Endothelial cell of hepatic sinusoid (primary cell): ENCODE results near the gene TNPO3.
"Not testable (repeated sequence)": the region's sequence is repeated elsewhere in the genome, so short reads cannot be mapped to it uniquely, and the experiment has no call there.

Experiments
- in situ Hi-C: cut with HindIII; loops from 2 replicates; pipeline ENCODE4 v1.10.0; 2017; ENCODE audit warnings: low sequenced_read_pairs

Gene TNPO3

GRCh38 chr7:129072479-129073011, 17.6 kb upstream of the TNPO3 start:
- in situ Hi-C loops: no loop called here

- in situ Hi-C loops: no loop called here
Observed at GRCh38 chr7:129069021-129069420, 14.1 kb upstream of the TNPO3 start.

- in situ Hi-C loops: no loop called here
Observed at GRCh38 chr7:129067943-129068548, 13.1 kb upstream of the TNPO3 start.

- in situ Hi-C loops: not testable (repeated sequence)
Observed at GRCh38 chr7:129067132-129067561, 12.2 kb upstream of the TNPO3 start.

- in situ Hi-C loops: no loop called here
Observed at GRCh38 chr7:129066290-129067131, 11.6 kb upstream of the TNPO3 start.

- in situ Hi-C loops: no loop called here
Observed at GRCh38 chr7:129055861-129056464, 1.1 kb upstream of the TNPO3 start.

- in situ Hi-C loops: no loop called here
Observed at GRCh38 chr7:129055294-129055816, 444 bp upstream of the TNPO3 start.

GRCh38 chr7:129053938-129054437, 923 bp downstream of the TNPO3 start:
- in situ Hi-C loops: no loop called here

- in situ Hi-C loops: no loop called here
Observed at GRCh38 chr7:129052441-129052840, 2.5 kb downstream of the TNPO3 start.

- in situ Hi-C loops: not testable (repeated sequence)
Observed at GRCh38 chr7:129051459-129051858, 3.5 kb downstream of the TNPO3 start.

- in situ Hi-C loops: no loop called here
Observed at GRCh38 chr7:129047761-129048160, 7.2 kb downstream of the TNPO3 start.

GRCh38 chr7:129045682-129046081, 9.2 kb downstream of the TNPO3 start:
- in situ Hi-C loops: no loop called here

- in situ Hi-C loops: no loop called here
Observed at GRCh38 chr7:129043012-129043411, 11.9 kb downstream of the TNPO3 start.

GRCh38 chr7:129041142-129042085, 13.5 kb downstream of the TNPO3 start:
- in situ Hi-C loops: no loop called here

- in situ Hi-C loops: not testable (repeated sequence)
Observed at GRCh38 chr7:129038468-129038867, 16.4 kb downstream of the TNPO3 start.

- in situ Hi-C loops: no loop called here
Observed at GRCh38 chr7:129037585-129037984, 17.3 kb downstream of the TNPO3 start.

- in situ Hi-C loops: no loop called here
Observed at GRCh38 chr7:129032017-129032416, 22.9 kb downstream of the TNPO3 start.

GRCh38 chr7:129030440-129030839, 24.5 kb downstream of the TNPO3 start:
- in situ Hi-C loops: no loop called here

- in situ Hi-C loops: loop anchor here (10.0 kb wide), 1 partner anchor 61 kb away; no protein-coding TSS in a partner anchor
Observed at GRCh38 chr7:129024125-129024524, 30.8 kb downstream of the TNPO3 start.

- in situ Hi-C loops: loop anchor here (10.0 kb wide), 1 partner anchor 63 kb away; no protein-coding TSS in a partner anchor
Observed at GRCh38 chr7:129021656-129022055, 33.3 kb downstream of the TNPO3 start.
